Cardiac muscle cell (in vitro differentiated cells and primary cell): ENCODE results near the gene YPEL1. TPM values are rescaled to one million over a fixed set of nuclear protein-coding genes. Genes with fewer than 3 reads are reported as not detected.
"Not testable (repeated sequence)": the region's sequence is repeated elsewhere in the genome, so short reads cannot be mapped to it uniquely, and the experiment has no call there.

Source experiments
- DNase-seq, 2 donors: peaks; one replicate each; pipeline versions ENCODE4 v3.0.0 to v3.0.0-alpha.2; 2010 to 2017; ENCODE audit warnings: low read depth in 1 of 2, low spot score in 1 of 2
- H3K27ac ChIP-seq: fragments of 200-600 bp; sonication (generic); 2 replicates; pipeline ENCODE4 v1.5.1; 2016
- H3K27me3 ChIP-seq: fragments of 200-600 bp; sonication (generic); 2 replicates; pipeline ENCODE4 v1.6.0; 2016; ENCODE audit warnings: control low read depth
- H3K36me3 ChIP-seq: fragments of 200-600 bp; sonication (generic); 2 replicates; pipeline ENCODE4 v1.5.1; 2016; ENCODE audit warnings: control low read depth
- H3K4me1 ChIP-seq: fragments of 200-600 bp; sonication (generic); 2 replicates; pipeline ENCODE4 v1.8.1; 2017; ENCODE audit warnings: low read depth, mild to moderate bottlenecking, mixed run types
- H3K4me3 ChIP-seq: fragments of 200-600 bp; sonication (generic); 2 replicates; pipeline ENCODE4 v1.5.1; 2016; ENCODE audit warnings: mild to moderate bottlenecking
- H3K9me3 ChIP-seq: fragments of 200-600 bp; sonication (generic); 2 replicates; pipeline ENCODE4 v1.5.1; 2017; ENCODE audit warnings: low read depth, mild to moderate bottlenecking, control low read depth
- CTCF ChIP-seq: IDR thresholded peaks from 2 replicates; pipeline ENCODE4 v1.5.1; 2012; ENCODE audit warnings: low read depth, mild to moderate bottlenecking, low read length
- polyA plus RNA-seq: library from polyadenylated mRNA; unstranded; fragments of >200 nt; fragmentation: Nextera tagmentation; extraction: Ambion mirVana; gene quantifications from 2 replicates; pipeline ENCODE4 v1.2.1, GENCODE V29; 2016
- total RNA-seq: library from RNA; depleted of rRNA; stranded (reverse); fragments of >200 nt; gene quantifications from 2 replicates; pipeline ENCODE4 v1.2.3, GENCODE V29; 2016

The YPEL1 gene
- total and polyA plus RNA-seq, 2 experiments from 2014 or later, result 20.4 to 22.4 TPM

DNA sequence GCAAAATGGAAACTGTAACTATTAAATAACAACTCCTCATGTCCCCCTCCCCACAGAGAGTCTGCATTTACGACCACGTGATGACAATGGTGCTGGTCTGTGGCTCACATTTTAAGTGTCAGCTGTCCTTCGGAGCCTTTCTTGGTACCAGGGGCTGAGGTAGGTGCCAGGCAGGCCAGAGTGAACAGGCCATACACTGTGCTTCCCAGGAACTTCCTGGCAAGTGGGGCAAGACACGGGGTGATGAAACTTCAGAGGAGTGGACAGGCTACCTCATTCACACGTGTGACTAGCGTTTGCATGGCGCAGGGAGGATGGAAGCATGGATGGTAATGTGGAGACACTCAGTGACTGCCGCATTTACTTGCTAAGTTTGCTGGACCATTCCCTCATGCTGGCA lies 10.4 kb upstream of the YPEL1 start:
- no peaks in the 10 kb centered on the region for H3K27me3 ChIP-seq
- H3K9me3 ChIP-seq, result no peaks in the 10 kb centered on the region
- no peak overlapping the region for H3K4me3 ChIP-seq
- DNase-seq, result no peak
- H3K4me1 ChIP-seq, result no peaks in the 10 kb centered on the region
- H3K36me3 ChIP-seq, result no peaks in the 10 kb centered on the region
- no peak for TF ChIP-seq CTCF
- no peak overlapping the region for H3K27ac ChIP-seq

- not testable (repeated sequence) for H3K9me3 ChIP-seq, H3K27ac ChIP-seq, H3K36me3 ChIP-seq, H3K4me1 ChIP-seq, H3K4me3 ChIP-seq, H3K27me3 ChIP-seq
- peak in 1 of 2 donors; percentile 41 for DNase-seq
These were observed 9.3 kb upstream of the YPEL1 start for GRCh38 chr22:21744917-21745316.

DNA sequence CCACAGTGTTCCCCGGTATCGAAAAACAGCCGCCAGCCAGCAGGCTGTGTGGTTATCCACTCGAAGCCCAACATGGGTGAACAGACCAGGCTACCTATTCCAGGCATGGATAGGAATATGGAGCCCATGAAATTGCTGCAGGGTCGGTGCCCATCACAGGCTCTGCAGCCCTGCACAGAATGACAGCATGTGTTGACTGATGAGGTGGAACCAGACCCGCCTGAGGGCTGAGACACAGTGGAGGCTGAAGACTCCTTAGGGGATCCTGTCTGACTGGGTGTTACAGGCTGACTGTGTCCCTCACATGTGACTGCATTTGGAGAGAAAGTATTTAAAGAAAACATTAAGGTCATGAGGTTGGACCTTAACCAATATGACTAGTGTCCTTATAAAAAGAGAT lies 6.2 kb upstream of the YPEL1 start:
- no peaks in the 10 kb centered on the region for H3K4me1 ChIP-seq
- no peaks in the 10 kb centered on the region for H3K27me3 ChIP-seq
- no peak for TF ChIP-seq CTCF
- no peak overlapping the region for H3K4me3 ChIP-seq
- no peak for DNase-seq
- no peaks in the 10 kb centered on the region for H3K9me3 ChIP-seq
- H3K36me3 ChIP-seq, result no peaks in the 10 kb centered on the region
- H3K27ac ChIP-seq, result no peak overlapping the region

DNA sequence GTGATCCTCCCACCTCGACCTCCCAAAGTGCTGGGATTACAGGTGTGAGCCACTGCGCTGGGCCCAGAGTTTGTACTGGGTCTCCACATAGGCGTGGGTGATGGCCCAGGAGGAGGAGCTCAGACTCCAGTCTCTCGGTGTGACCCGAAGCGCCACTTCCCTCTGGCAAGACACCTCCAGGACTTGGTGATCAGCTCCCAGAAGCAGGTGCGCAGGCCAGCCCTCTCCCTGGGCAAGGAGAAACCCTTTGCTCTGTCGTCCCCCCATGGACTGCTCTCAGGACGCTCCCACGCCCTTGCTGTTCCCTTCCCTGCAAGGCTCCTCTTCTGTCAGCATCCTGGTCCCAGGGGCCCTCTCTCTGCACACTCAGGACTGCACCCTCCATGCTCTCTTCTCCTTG lies 5.5 kb upstream of the YPEL1 start:
- DNase-seq, result no peak
- H3K9me3 ChIP-seq, result no peaks in the 10 kb centered on the region
- no peak overlapping the region for H3K4me3 ChIP-seq
- TF ChIP-seq CTCF, result no peak
- no peaks in the 10 kb centered on the region for H3K4me1 ChIP-seq
- no peaks in the 10 kb centered on the region for H3K27me3 ChIP-seq
- no peak overlapping the region for H3K27ac ChIP-seq
- no peaks in the 10 kb centered on the region for H3K36me3 ChIP-seq

DNA sequence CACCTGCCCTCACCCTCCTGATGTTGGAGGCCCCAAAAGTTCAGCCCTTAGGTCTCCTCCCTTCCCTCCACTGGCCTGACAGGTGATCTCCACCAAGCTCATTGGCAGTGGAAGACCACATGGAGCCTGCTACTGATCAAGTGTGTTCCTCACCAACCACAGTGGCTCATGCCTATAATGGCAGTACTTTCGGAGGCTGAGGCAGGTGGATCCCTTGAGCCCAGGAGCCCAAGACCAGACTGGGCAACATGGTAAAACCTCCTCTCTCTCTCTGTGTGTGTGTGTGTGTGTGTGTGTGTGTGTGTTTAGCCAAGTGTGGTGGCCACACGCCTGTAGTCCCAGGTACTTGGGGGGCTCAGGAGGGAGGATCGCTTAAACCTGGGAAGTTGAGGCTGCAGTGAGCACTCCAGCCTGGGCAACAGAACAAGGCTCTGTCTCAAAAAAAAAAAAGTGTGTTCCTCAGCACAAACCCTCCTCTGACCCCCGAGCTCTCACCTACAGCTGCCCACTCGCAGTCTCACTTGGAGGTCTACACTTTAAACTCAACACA lies 4.3 kb upstream of the YPEL1 start:
- no peak for DNase-seq
- H3K4me1 ChIP-seq, result no peaks in the 10 kb centered on the region
- TF ChIP-seq CTCF, result no peak

DNA sequence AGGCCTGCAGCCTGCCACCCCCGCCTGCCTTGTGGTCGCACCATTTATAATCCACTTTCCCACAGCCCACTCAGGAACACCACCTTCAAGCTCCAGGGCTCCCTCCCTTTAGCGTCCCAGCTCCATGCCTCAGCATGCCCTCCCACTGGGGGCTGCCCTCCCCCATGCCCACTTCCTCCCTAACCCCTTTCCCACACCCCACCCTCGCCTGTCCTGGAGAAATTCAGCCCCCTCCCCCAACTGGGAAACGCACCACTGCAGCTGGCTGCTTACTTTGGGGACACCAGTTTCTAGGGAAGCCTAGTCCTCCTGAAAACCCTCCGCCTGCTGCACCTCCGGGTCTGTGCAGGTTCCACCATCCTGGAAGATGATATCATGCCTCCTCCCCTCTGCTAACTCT lies 3.4 kb upstream of the YPEL1 start:
- Histone ChIP-seq H3K27ac (no peak overlapping the region), H3K4me3 (no peak overlapping the region), H3K27me3 (no peaks in the 10 kb centered on the region), H3K36me3 (no peaks in the 10 kb centered on the region), H3K9me3 (no peaks in the 10 kb centered on the region), H3K4me1 (peaks cover 5% of the 10 kb centered on the region)
- DNase-seq, result no peak
- TF ChIP-seq CTCF, result no peak

More for the DNA sequence above, 4.3 kb upstream of the YPEL1 start:
- no peaks in the 10 kb centered on the region for H3K36me3 ChIP-seq
- no peaks in the 10 kb centered on the region for H3K27me3 ChIP-seq
- H3K4me3 ChIP-seq, result no peak overlapping the region
- H3K9me3 ChIP-seq, result no peaks in the 10 kb centered on the region
- no peak overlapping the region for H3K27ac ChIP-seq
